ENCODE results near the gene BICC1. TPM values are rescaled to one million over a fixed set of nuclear protein-coding genes. Genes with fewer than 3 reads are reported as not detected.
A peak's percentile ranks its signal among the peaks of the same experiment; 100 is the strongest.

The BICC1 gene
- total RNA-seq, 1 experiment from 2014 or later, result 118 TPM

DNA sequence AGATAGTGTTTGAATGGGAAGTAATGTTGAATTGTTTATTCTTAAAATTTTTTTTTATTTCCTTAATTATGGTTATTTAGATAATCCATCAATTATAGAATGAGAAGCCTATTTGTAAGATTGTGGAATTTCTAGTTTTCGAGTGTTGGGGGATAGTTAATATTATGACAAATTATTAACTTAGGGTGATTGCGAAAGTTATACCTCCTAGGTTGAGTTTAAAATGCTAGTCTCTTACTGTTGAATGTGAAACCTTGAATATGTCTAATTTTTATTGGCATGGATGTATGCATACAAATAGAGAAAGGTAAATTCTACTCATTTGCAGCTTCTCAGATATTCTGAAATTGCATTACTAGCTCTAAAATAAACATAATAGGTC lies 43.2 kb downstream of the BICC1 start:
- no peak overlapping the region for H3K4me3 ChIP-seq (ENCODE audit: low read depth, low read length)
- H3K27me3 ChIP-seq (replicated peaks; ENCODE audit: control insufficient read depth, insufficient read depth, low read length), result no peaks in the 10 kb centered on the region
- TF ChIP-seq, protein P1, sequence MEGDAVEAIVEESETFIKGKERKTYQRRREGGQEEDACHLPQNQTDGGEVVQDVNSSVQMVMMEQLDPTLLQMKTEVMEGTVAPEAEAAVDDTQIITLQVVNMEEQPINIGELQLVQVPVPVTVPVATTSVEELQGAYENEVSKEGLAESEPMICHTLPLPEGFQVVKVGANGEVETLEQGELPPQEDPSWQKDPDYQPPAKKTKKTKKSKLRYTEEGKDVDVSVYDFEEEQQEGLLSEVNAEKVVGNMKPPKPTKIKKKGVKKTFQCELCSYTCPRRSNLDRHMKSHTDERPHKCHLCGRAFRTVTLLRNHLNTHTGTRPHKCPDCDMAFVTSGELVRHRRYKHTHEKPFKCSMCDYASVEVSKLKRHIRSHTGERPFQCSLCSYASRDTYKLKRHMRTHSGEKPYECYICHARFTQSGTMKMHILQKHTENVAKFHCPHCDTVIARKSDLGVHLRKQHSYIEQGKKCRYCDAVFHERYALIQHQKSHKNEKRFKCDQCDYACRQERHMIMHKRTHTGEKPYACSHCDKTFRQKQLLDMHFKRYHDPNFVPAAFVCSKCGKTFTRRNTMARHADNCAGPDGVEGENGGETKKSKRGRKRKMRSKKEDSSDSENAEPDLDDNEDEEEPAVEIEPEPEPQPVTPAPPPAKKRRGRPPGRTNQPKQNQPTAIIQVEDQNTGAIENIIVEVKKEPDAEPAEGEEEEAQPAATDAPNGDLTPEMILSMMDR (IDR thresholded peaks at IDR 0.05; ENCODE audit: insufficient read depth in 1 of 2, low read depth in 1 of 2, low read length in 1 of 2, severe bottlenecking in 1 of 2, unreplicated experiment in 1 of 2), result no peak

DNA sequence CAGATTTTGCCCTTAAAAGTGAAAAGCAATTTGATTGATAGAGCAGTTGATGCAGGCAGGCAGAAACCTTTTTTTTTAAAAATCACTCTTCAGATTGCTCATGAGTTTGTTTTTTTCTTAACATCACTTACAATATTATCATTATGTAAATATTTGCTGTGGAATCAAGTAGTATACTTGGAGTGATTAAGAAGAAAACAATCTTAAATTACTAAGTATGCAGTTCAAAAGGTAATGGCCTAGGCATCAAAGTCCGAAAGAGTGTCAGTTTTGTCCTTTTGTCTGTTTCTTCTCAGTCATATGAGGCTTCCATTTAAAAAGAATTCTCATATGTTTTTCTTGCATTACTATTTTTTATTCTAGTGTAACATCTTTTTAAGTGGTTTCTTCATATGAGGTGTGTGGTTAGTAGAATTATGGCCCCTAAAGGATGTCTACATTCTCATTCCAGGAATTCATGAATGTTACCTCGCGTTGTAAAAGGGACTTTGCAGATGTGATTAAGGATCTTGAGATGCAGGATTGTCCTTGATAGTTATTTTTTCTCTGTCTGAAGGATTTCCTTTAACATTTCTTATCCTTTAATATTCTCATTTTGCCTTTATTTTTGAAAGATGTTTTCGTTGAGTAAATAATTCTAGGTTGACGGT lies 44.0 kb downstream of the BICC1 start:
- H3K27ac Mint-ChIP-seq (ENCODE audit: unreplicated experiment), result peak overlapping the region; percentile 78
- H3K9me3 Mint-ChIP-seq (ENCODE audit: unreplicated experiment), result peaks cover 40% of the 10 kb centered on the region
- Histone ChIP-seq H3K9me3 (peaks cover 30% of the 10 kb centered on the region), H3K36me3 (ENCODE audit: control insufficient read depth, insufficient read depth, low read length) (peaks cover 4% of the 10 kb centered on the region), H3K27me3 (replicated peaks; ENCODE audit: control insufficient read depth, insufficient read depth, low read length) (no peaks in the 10 kb centered on the region), H3K4me3 (ENCODE audit: low read depth, low read length) (no peak overlapping the region), H3K4me1 (peaks cover 66% of the 10 kb centered on the region)
- ChIA-PET POLR2A (no interaction called here), CTCF (no interaction called here)
- no peaks in the 10 kb centered on the region for H3K27me3 Mint-ChIP-seq (ENCODE audit: insufficient read depth, unreplicated experiment)
- H3K4me1 Mint-ChIP-seq (ENCODE audit: low read depth, unreplicated experiment), result peaks cover 74% of the 10 kb centered on the region
- peak in 1 of 2 experiments; percentile 57 for DNase-seq
- peaks cover 57% of the 10 kb centered on the region for H3K36me3 Mint-ChIP-seq (ENCODE audit: insufficient read depth, unreplicated experiment)
- no TSS peak for BruUV-seq (replicated peaks)
- TF ChIP-seq, protein P1 (IDR thresholded peaks at IDR 0.05; ENCODE audit: insufficient read depth in 1 of 2, low read depth in 1 of 2, low read length in 1 of 2, severe bottlenecking in 1 of 2, unreplicated experiment in 1 of 2), result no peak
- intact Hi-C loops (cut with micrococcal nuclease; ENCODE audit: unreplicated experiment), result loop anchor here (1.0 kb wide), 1 partner anchor 85 kb away; no protein-coding TSS in a partner anchor
- peak overlapping the region; percentile 54 for H3K4me3 Mint-ChIP-seq (ENCODE audit: unreplicated experiment)

More for the DNA sequence above, 43.2 kb downstream of the BICC1 start:
- ChIA-PET CTCF (interaction anchor here (0.6 kb wide), 1 partner anchor 25 kb away, joined by 3 read pairs; no protein-coding TSS in a partner anchor), POLR2A (no interaction called here)
- Histone ChIP-seq H3K9me3 (peaks cover 23% of the 10 kb centered on the region), H3K36me3 (ENCODE audit: control insufficient read depth, insufficient read depth, low read length) (peaks cover 4% of the 10 kb centered on the region), H3K4me1 (peaks cover 74% of the 10 kb centered on the region)
- Mint-ChIP-seq H3K4me1 (ENCODE audit: low read depth, unreplicated experiment) (peaks cover 77% of the 10 kb centered on the region), H3K36me3 (ENCODE audit: insufficient read depth, unreplicated experiment) (peaks cover 60% of the 10 kb centered on the region), H3K27ac (ENCODE audit: unreplicated experiment) (peak overlapping the region; percentile 78), H3K9me3 (ENCODE audit: unreplicated experiment) (peaks cover 40% of the 10 kb centered on the region), H3K4me3 (ENCODE audit: unreplicated experiment) (peak overlapping the region; percentile 54), H3K27me3 (ENCODE audit: insufficient read depth, unreplicated experiment) (no peaks in the 10 kb centered on the region)
- no peak for DNase-seq
- BruUV-seq (replicated peaks), result TSS peak; percentile 10
- intact Hi-C loops (cut with micrococcal nuclease; ENCODE audit: unreplicated experiment), result loop anchor here (1.0 kb wide), 7 partner anchors 25 to 144 kb away; no protein-coding TSS in a partner anchor

DNA sequence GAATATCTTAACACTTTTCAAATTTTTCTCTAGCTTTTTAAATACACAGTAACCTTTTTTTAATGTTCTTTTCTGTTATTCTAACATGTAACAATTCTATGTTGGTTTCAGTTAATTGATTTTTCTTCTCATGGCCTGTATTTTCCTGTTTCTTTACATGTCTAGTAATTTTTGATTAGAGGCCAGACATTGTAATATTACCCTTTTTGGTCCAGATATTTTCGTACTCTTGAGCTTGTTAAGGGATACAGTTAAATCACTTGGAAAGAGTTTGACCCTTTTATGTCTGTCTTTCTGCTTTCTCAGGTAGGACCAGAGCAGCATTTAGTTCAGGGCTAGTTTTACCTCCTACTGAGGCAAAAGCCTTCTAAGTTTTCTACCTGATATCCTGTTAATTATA lies 45.0 kb downstream of the BICC1 start:
- Histone ChIP-seq H3K36me3 (ENCODE audit: control insufficient read depth, insufficient read depth, low read length) (peaks cover 4% of the 10 kb centered on the region), H3K9me3 (peaks cover 40% of the 10 kb centered on the region), H3K27me3 (replicated peaks; ENCODE audit: control insufficient read depth, insufficient read depth, low read length) (no peaks in the 10 kb centered on the region), H3K4me1 (peaks cover 63% of the 10 kb centered on the region), H3K4me3 (ENCODE audit: low read depth, low read length) (no peak overlapping the region)
- DNase-seq, result no peak
- peaks cover 74% of the 10 kb centered on the region for H3K4me1 Mint-ChIP-seq (ENCODE audit: low read depth, unreplicated experiment)
- BruUV-seq (replicated peaks), result no TSS peak
- peak overlapping the region; percentile 78 for H3K27ac Mint-ChIP-seq (ENCODE audit: unreplicated experiment)
- ChIA-PET POLR2A (no interaction called here), CTCF (no interaction called here)
- intact Hi-C loops (cut with micrococcal nuclease; ENCODE audit: unreplicated experiment), result no loop called here
- peaks cover 64% of the 10 kb centered on the region for H3K36me3 Mint-ChIP-seq (ENCODE audit: insufficient read depth, unreplicated experiment)
- H3K4me3 Mint-ChIP-seq (ENCODE audit: unreplicated experiment), result peak overlapping the region; percentile 54
- TF ChIP-seq, protein P1 (IDR thresholded peaks at IDR 0.05; ENCODE audit: insufficient read depth in 1 of 2, low read depth in 1 of 2, low read length in 1 of 2, severe bottlenecking in 1 of 2, unreplicated experiment in 1 of 2), result no peak
- H3K9me3 Mint-ChIP-seq (ENCODE audit: unreplicated experiment), result peaks cover 48% of the 10 kb centered on the region
- H3K27me3 Mint-ChIP-seq (ENCODE audit: insufficient read depth, unreplicated experiment), result no peaks in the 10 kb centered on the region
